HG03442 (cell line): Measurements from ENCODE around the gene GSTK1.
"Not testable (repeated sequence)": the region's sequence is repeated elsewhere in the genome, so short reads cannot be mapped to it uniquely, and the experiment has no call there.

Experiments used
- ATAC-seq: cut with Tn5 transposase; IDR thresholded peaks from one replicate; pipeline ENCODE4 v1.9.1; 2021; ENCODE audit warnings: mild to moderate bottlenecking, moderate library complexity; ENCODE audit not compliant: unreplicated experiment

GSTK1 gene

DNA sequence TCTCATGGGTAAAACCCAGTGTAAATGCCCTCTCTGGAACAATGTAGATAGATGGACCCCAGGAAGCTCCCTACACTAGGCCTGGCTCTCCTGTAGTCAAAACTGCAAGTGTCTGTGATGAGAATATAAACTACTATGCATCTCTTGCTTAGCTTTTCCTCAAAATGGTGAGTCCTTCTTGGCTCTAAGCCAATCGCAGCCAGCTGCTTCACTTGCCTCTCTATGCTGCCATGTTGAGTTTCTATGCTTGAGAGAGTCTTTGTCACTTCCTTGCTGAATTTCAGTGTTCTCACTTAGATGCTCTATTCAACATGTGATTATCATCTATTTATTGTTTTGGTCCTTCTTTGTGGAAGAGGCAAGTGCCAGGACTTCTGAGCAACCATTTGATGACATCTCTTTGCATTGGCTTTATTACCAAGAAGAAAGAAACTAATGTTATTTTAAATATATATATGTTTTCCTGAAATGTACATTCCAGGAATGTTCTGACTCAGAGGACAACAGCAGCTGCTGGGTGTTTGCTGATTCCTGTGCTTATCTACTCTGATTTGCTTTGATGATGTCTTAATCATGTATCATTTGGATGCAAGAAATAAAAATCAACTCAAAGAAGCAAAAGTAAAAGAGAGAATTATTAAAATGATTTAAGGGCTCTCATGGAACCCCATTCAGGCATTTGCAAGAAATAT is 24.8 kb upstream of the GSTK1 start:
- no peak for ATAC-seq

GRCh38 chr7:143239813-143240212 is 23.4 kb upstream of the GSTK1 start:
- no peak for ATAC-seq

GRCh38 chr7:143240291-143241168 is 22.7 kb upstream of the GSTK1 start:
- ATAC-seq = peak; percentile 96

GRCh38 chr7:143242306-143242705 is 20.9 kb upstream of the GSTK1 start:
- ATAC-seq = no peak

DNA sequence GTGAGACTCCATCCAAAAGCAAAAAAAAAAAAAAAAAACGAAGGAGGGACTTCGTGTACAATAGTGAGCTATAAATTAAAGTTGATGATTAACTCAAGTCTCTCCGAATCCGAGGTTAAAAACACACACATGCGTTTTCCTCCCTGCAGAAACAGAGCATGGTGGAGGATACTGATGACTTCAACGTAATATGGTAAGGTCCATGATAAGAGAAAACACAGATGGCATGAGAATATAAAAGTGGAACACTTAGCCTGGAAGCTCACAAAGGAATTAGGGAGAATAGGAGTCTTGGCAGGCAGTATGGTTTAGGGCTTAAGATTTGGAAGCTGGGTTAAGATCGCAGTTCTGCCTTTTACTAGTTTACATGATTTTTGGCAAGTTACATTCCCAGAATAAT is 20.1 kb upstream of the GSTK1 start:
- no peak for ATAC-seq

- ATAC-seq = no peak
These were observed 19.6 kb upstream of the GSTK1 start for GRCh38 chr7:143243614-143244013.

DNA sequence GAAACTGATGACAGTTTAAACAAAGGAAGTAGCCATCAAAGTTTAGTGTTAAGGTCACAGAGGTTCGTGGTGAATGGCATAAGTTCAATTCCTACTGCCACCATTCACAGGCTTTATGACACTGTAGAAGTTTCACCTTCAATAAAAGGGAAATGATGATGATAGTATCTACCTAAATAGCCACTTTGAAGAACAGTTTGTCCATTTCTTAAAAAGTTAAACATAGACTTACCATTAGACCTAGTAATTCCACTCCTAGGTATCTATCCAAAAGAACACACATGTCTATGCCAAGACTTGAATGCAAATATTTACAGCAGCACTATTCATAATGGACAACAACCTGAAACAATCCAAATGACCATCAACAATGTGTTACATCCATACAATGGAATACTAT is 18.9 kb upstream of the GSTK1 start:
- no peak for ATAC-seq

- ATAC-seq = no peak
These were observed 18.1 kb upstream of the GSTK1 start for GRCh38 chr7:143245123-143245522.

DNA sequence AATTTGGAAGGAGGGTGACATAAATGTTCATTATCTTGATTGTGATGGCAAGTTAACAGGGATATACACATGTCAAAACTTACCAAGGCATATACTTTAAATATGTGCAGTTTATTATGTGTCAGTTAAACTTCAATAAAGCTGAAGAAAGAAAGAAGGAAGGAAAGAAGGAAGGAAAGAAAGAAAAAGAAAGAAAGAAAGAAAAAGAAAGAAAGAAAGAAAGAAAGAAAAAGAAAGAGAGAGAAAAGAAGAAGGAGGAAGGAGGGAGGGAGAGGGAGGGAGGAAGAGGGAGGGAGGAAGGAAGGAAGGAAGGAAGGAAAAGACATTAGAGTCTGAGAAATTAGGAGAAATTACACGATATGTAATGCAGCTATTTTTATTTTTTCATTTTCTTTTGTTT is 15.9 kb upstream of the GSTK1 start:
- ATAC-seq = no peak

- ATAC-seq = no peak
These were observed 14.4 kb upstream of the GSTK1 start for GRCh38 chr7:143248761-143249354.

DNA sequence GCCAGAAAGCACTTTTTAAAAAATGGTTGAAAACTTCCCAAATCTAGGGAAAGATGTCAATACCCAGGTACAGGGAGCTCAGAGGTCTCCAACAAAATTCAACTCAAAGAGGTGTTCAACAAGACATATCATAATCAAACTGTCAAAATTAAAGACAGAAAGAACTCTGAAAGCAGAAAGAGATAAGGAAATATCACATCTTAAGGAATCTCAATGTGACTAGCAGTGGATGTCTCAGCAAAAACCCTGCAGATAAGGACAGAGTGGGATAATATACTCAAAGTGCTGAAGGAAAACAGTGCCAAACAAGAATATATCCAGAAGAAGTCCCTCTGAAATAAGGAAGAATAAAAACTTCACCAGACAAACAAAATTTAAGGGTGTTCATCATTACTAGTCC is 13.0 kb upstream of the GSTK1 start:
- no peak for ATAC-seq

DNA sequence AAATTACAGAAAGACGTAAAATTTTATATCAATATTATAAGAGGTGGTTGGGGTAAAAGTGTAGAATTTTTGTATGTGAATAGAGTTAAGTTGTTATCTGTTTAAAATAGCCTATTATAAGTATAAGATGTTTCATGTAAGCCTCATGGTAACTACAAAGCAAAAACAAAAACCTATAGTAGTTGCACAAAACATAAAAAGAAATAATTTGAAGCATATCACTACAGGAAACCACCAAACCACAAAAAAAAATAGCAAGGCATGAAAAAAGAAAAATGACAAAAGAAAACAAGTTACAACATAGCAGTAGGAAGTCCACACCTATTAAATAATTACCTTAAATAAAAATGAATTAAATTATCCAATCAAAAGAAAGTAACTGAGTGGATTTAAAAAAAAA is 12.4 kb upstream of the GSTK1 start:
- ATAC-seq = no peak

- ATAC-seq = no peak
These were observed 11.2 kb upstream of the GSTK1 start for GRCh38 chr7:143252006-143252405.

GRCh38 chr7:143255564-143255963 is 7.7 kb upstream of the GSTK1 start:
- ATAC-seq = no peak

DNA sequence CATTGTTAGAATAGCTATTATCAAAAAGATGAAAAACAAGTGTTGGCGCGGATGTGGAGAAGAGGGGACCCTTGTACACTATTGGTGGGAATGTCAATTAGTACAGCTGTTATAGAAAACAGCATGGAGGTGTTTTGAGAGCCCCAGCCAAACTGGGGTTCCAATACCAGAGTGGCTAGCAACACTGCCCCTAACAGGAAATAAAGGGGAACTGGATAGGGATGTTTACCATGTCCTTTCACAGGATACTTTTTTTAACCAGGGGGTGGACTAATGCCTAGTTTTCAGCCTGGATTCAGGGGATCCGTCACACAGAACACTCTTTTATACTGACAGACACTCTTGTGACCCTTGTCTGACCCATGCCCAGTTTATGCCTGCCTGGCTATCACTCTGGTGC is 6.9 kb upstream of the GSTK1 start:
- ATAC-seq = no peak

GRCh38 chr7:143256932-143257331 is 6.3 kb upstream of the GSTK1 start:
- peak; percentile 83 for ATAC-seq

DNA sequence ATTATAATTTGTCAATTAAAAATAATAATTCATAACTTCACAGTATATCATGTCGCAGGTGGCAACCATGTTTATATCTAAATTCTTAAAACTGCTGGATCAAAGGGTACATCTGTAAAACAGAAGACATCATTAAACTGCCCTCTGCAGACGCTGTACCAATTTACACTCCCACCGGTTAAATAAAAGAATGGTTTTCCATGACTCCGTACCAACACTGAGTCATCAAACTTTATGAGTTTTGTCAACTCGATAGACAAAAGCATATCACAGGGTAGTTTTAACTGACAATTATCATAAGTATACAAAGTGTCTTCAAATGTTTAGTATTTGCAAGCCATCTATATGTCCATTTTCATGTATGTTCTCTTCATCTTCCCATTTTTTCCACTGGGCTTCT is 5.7 kb upstream of the GSTK1 start:
- ATAC-seq = no peak

DNA sequence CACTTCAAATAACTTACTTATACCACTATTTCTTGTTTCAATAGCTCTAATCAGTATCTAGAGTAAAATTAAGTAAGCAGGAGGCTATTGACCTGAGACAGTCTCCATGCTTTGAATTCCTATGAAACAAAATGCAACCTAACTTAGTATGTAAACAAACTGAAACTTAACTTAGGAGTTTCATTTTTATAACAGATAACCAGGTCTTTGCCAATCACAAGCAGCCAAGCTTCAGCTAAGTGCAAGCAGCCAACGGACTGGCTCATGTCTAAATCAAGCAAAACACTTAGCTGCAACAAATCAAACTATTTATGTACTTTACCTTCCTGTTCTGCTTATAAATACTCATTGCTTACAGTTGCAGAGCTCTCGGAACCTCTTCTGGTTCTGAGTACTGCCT is 4.4 kb upstream of the GSTK1 start:
- peak; percentile 31 for ATAC-seq

- ATAC-seq = no peak
These were observed 3.5 kb upstream of the GSTK1 start for GRCh38 chr7:143259765-143260164.

DNA sequence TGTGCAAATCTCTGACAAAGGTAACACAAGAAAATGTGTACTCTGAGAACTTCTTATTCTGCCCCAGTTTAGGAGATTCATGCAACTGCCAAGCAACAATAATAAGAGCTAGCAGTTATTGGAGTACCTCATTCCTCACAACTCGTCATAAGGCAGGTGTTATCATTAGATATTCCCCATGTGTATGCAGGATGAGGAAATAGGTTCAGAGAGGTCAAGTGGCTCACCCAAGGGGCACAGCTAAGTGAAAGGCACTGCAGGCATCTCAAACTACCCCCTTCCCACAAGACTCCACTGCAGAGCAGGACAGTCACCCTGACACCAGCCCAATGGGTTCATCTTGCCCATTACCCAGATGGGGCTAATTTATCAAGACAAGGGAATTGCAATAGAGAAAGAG is 1.3 kb upstream of the GSTK1 start:
- no peak for ATAC-seq

- not testable (repeated sequence) for ATAC-seq
These were observed 941 bp downstream of the GSTK1 start for GRCh38 chr7:143264196-143264568.
